Astrocyte of the spinal cord (primary cell): ENCODE measurements around the gene OR5B2.

ENCODE experiments used
- DNase-seq: peaks from one replicate; pipeline ENCODE4 v3.0.0; 2011; ENCODE audit warnings: low read depth, low spot score
- H3K4me3 ChIP-seq: 2 replicates; pipeline ENCODE4 v1.5.1; 2011; ENCODE audit warnings: low read depth, mild to moderate bottlenecking, low read length, moderate library complexity
- in situ Hi-C: cut with HindIII; loops from 2 replicates; pipeline ENCODE4 v1.10.0; 2017; ENCODE audit warnings: low sequenced_read_pairs
- TF ChIP-seq, protein P1 (sequence below): IDR thresholded peaks from 2 replicates; pipeline ENCODE4 v1.5.1; 2012; ENCODE audit warnings: low read depth, mild to moderate bottlenecking, low read length, inconsistent platforms

The OR5B2 gene

GRCh38 chr11:58428021-58428420 lies at the start of gene OR5B2:
Gene OR5B2, minus strand, starts transcription at chr11:58428121. Its CDS starts 4,860 bp downstream, at chr11:58423261.
- TF ChIP-seq, protein P1, sequence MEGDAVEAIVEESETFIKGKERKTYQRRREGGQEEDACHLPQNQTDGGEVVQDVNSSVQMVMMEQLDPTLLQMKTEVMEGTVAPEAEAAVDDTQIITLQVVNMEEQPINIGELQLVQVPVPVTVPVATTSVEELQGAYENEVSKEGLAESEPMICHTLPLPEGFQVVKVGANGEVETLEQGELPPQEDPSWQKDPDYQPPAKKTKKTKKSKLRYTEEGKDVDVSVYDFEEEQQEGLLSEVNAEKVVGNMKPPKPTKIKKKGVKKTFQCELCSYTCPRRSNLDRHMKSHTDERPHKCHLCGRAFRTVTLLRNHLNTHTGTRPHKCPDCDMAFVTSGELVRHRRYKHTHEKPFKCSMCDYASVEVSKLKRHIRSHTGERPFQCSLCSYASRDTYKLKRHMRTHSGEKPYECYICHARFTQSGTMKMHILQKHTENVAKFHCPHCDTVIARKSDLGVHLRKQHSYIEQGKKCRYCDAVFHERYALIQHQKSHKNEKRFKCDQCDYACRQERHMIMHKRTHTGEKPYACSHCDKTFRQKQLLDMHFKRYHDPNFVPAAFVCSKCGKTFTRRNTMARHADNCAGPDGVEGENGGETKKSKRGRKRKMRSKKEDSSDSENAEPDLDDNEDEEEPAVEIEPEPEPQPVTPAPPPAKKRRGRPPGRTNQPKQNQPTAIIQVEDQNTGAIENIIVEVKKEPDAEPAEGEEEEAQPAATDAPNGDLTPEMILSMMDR, result no peak
- in situ Hi-C loops, result no loop called here
- no peak for DNase-seq

GRCh38 chr11:58471892-58472291 lies 44.0 kb upstream of the OR5B2 start:
- in situ Hi-C loops, result no loop called here
- H3K4me3 ChIP-seq, result no peak overlapping the region
- TF ChIP-seq, protein P1, result no peak
- DNase-seq, result no peak

More at GRCh38 chr11:58428021-58428420, at the start of gene OR5B2:
- no peak within 1 kb of the TSS for H3K4me3 ChIP-seq

DNA sequence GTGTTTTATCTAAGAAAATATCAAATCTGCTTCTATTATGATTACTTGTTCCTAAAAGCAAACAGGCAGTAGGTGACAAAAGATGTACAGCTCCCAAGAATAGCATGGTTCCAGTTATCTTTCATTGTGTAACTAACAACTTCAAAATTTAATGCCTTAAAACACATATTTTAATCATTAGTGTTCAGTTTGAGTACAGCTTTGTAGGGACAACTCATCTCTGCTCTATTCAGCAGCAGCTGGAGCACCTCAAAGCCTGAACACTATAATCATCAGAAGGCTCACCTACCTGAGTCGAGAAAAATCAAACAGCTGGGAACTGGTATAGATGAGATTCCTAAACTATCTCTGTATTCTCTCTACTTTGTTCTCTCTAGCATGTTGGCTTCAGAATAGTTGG lies 38.4 kb upstream of the OR5B2 start:
- in situ Hi-C loops, result no loop called here
- TF ChIP-seq, protein P1, result no peak
- no peak overlapping the region for H3K4me3 ChIP-seq
- DNase-seq, result no peak

- TF ChIP-seq, protein P1, result no peak
Observed at GRCh38 chr11:58465690-58466089, 37.8 kb upstream of the OR5B2 start.

GRCh38 chr11:58451585-58451984 lies 23.7 kb upstream of the OR5B2 start:
- H3K4me3 ChIP-seq, result no peak overlapping the region
- TF ChIP-seq, protein P1, result no peak
- in situ Hi-C loops, result no loop called here
- DNase-seq, result no peak

More at GRCh38 chr11:58465690-58466089, 37.8 kb upstream of the OR5B2 start:
- no peak for DNase-seq
- in situ Hi-C loops, result no loop called here
- no peak overlapping the region for H3K4me3 ChIP-seq

DNA sequence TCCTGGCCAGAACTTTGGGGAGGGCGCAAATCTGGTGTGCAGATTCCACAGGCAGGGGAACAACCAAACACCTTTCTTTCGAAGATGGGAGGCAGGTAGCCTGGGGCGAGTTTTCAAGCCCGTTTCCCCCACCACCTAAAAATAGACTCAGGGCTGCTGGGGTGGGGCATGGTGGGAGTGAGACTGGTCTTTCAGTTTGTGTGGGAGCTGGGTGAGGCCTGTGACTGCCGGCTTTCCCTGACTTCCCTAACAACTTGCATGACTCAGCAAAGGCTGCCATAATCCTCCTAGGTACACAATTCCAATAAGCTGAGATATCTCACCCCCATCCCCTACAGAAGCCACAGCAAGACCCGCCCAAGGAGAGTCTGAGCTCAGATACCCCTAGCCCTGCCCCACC lies 18.4 kb upstream of the OR5B2 start:
- in situ Hi-C loops, result no loop called here
- TF ChIP-seq, protein P1, result no peak
- no peak overlapping the region for H3K4me3 ChIP-seq
- no peak for DNase-seq

- TF ChIP-seq, protein P1, result no peak
- in situ Hi-C loops, result no loop called here
- H3K4me3 ChIP-seq, result no peak overlapping the region
- DNase-seq, result no peak
Observed at GRCh38 chr11:58444300-58444699, 16.4 kb upstream of the OR5B2 start.
